ENCODE data around the gene ELP2.

The ELP2 gene

DNA sequence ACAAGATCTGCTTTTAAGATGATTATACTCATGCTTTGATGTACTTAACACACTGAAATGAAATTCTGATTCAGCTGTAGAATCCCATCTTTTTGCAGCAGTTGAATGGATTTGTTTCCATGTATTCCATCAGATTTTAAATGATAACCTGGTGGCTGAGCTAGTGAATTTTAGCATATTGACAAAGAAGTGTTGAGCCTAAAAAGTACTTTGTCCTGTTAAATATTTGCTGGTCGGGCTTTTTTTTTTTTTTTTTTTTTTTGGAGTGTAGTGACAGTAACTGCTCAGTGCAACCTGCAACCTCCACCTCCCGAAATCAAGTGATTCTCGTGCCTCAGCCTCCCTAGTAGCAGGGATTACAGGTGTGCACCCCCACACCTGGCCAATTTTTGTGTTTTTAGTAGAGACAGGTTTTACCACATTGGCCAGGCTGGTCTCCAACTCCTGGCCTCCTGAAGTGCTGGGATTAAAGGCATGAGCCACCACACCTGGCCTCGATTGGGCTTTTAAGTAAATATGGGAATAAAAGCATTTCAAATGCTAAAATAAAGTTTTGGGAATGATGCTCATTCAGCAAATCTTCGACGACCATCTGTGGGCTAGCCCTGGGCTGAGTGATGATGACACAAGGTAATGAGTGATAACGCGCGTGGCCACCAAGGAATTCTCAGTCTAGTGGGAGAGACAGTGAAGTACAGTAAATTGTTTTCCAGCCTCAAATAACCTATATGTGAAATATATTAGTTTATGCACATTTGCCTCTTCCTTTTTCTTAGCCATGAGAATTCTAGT is 2.2 kb downstream of the ELP2 start:
- H2BK12ac ChIP-seq (ENCODE audit: low read length in 2 of 2), result no peak overlapping the region
- H3K18ac ChIP-seq (ENCODE audit: low read depth in 1 of 2, low read length in 2 of 2), result no peak overlapping the region
- no peak overlapping the region for H2AK5ac ChIP-seq (ENCODE audit: low read length, severe bottlenecking)
- H4K8ac ChIP-seq (ENCODE audit: low read length), result no peak overlapping the region
- H2BK120ac ChIP-seq (ENCODE audit: low read depth, low read length), result no peak overlapping the region
- no peak overlapping the region for H2BK5ac ChIP-seq (ENCODE audit: low read depth, low read length, poor library complexity, severe bottlenecking)
- no peak overlapping the region for H3K27ac ChIP-seq (ENCODE audit: low read length, poor library complexity, severe bottlenecking)
- no peak for DNase-seq
- peaks cover 17% of the 10 kb centered on the region for H3K4me1 ChIP-seq (ENCODE audit: control insufficient read depth, insufficient read depth, low read depth, low read length)
- no peak overlapping the region for H3K9ac ChIP-seq (ENCODE audit: low read length)
- no peaks in the 10 kb centered on the region for H3K9me3 ChIP-seq (ENCODE audit: control insufficient read depth, low read length)
- peaks cover 2% of the 10 kb centered on the region for H3K79me1 ChIP-seq (replicated peaks; ENCODE audit: low read length, poor library complexity, severe bottlenecking)
- peak overlapping the region in 1 of 2 experiments; percentile 100 for H3K4me3 ChIP-seq (ENCODE audit: insufficient read depth in 1 of 2, low read depth in 1 of 2, low read length in 2 of 2)
- H2AFZ ChIP-seq (ENCODE audit: low read depth, low read length), result no peak overlapping the region
- H3K36me3 ChIP-seq (ENCODE audit: control insufficient read depth in 1 of 2, insufficient read depth in 2 of 2, low read depth in 1 of 2, low read length in 2 of 2), result peaks cover 3 to 28% of the 10 kb centered on the region in 2 experiments
- no peak overlapping the region for H2BK15ac ChIP-seq (ENCODE audit: low read depth, poor library complexity, severe bottlenecking)
- WGBS, result 98% methylated on average over 8 of the region's 9 CpGs
- no peaks in the 10 kb centered on the region for H3K27me3 ChIP-seq (ENCODE audit: control insufficient read depth in 1 of 2, insufficient read depth in 1 of 2, low read length in 2 of 2)
- no peak overlapping the region for H3K14ac ChIP-seq (ENCODE audit: low read length in 2 of 2)
- no peak overlapping the region for H3K23ac ChIP-seq (ENCODE audit: low read length in 2 of 2)
- H3K4ac ChIP-seq (ENCODE audit: low read depth in 1 of 2, low read length in 2 of 2), result no peak overlapping the region
- no peak overlapping the region for H4K91ac ChIP-seq (ENCODE audit: low read length)
- H3K4me2 ChIP-seq (ENCODE audit: low read length, poor library complexity, severe bottlenecking), result no peak overlapping the region

DNA sequence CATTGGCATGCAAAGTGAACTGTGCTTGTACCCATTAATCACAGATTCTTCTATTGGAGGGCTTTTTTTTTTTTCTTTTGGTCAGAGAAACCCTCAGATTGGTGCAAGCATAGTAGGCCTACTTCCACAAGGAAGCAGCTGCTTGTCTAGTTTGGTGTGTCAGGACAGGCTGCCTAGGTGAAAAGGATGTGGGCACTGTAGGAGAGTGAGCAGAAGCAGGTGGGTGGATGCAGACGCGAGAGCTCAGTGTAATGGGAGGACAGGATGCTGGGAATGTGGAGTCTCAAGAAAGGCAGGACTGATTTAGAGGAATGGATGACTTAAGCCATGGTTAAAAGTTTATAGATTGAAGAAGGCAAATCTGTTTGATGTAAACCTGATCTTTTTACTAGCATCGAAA is 3.1 kb downstream of the ELP2 start:
- Histone ChIP-seq H4K8ac (ENCODE audit: low read length) (no peak overlapping the region), H2BK12ac (ENCODE audit: low read length in 2 of 2) (no peak overlapping the region), H2AFZ (ENCODE audit: low read depth, low read length) (no peak overlapping the region), H2BK15ac (ENCODE audit: low read depth, poor library complexity, severe bottlenecking) (no peak overlapping the region), H2AK5ac (ENCODE audit: low read length, severe bottlenecking) (no peak overlapping the region), H2BK5ac (ENCODE audit: low read depth, low read length, poor library complexity, severe bottlenecking) (no peak overlapping the region), H4K91ac (ENCODE audit: low read length) (no peak overlapping the region), H3K4me3 (ENCODE audit: insufficient read depth in 1 of 2, low read depth in 1 of 2, low read length in 2 of 2) (no peak overlapping the region), H3K9ac (ENCODE audit: low read length) (no peak overlapping the region), H3K27ac (ENCODE audit: low read length, poor library complexity, severe bottlenecking) (no peak overlapping the region), H2BK120ac (ENCODE audit: low read depth, low read length) (no peak overlapping the region), H3K4me2 (ENCODE audit: low read length, poor library complexity, severe bottlenecking) (no peak overlapping the region), H3K14ac (ENCODE audit: low read length in 2 of 2) (no peak overlapping the region), H3K27me3 (ENCODE audit: control insufficient read depth in 1 of 2, insufficient read depth in 1 of 2, low read length in 2 of 2) (no peaks in the 10 kb centered on the region), H3K4me1 (ENCODE audit: control insufficient read depth, insufficient read depth, low read depth, low read length) (peaks cover 17% of the 10 kb centered on the region), H3K18ac (ENCODE audit: low read depth in 1 of 2, low read length in 2 of 2) (no peak overlapping the region), H3K9me3 (ENCODE audit: control insufficient read depth, low read length) (no peaks in the 10 kb centered on the region), H3K23ac (ENCODE audit: low read length in 2 of 2) (no peak overlapping the region), H3K36me3 (ENCODE audit: control insufficient read depth in 1 of 2, insufficient read depth in 2 of 2, low read depth in 1 of 2, low read length in 2 of 2) (peaks cover 5 to 36% of the 10 kb centered on the region in 2 experiments), H3K79me1 (replicated peaks; ENCODE audit: low read length, poor library complexity, severe bottlenecking) (peaks cover 4% of the 10 kb centered on the region), H3K4ac (ENCODE audit: low read depth in 1 of 2, low read length in 2 of 2) (no peak overlapping the region)
- WGBS, result 89% methylated on average over 2 of the region's 3 CpGs
- no peak for DNase-seq

DNA sequence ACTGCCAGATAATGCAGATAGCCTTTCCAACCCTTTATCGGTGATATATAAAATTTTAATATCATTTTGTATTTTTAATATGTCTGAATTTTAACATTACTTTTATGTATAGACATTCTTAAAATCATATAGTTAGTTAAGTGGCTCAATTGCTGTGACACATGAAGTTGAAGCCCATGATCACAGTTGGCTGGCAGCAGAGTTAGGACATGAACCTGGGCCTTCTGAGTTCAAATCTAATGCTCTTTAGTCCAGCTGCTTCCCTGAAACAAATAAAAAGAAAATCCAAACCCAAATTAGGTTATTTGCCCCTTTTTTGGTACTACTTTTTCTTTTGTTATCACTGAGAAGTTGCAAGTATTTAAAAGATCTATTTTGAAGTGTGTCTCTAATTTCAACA is 5.6 kb downstream of the ELP2 start:
- no peak overlapping the region for H3K4ac ChIP-seq (ENCODE audit: low read depth in 1 of 2, low read length in 2 of 2)
- H2AFZ ChIP-seq (ENCODE audit: low read depth, low read length), result no peak overlapping the region
- H3K27ac ChIP-seq (ENCODE audit: low read length, poor library complexity, severe bottlenecking), result no peak overlapping the region
- H2BK120ac ChIP-seq (ENCODE audit: low read depth, low read length), result no peak overlapping the region
- H3K9ac ChIP-seq (ENCODE audit: low read length), result peak overlapping the region; percentile 25
- H2BK5ac ChIP-seq (ENCODE audit: low read depth, low read length, poor library complexity, severe bottlenecking), result no peak overlapping the region
- no peak for DNase-seq
- H3K27me3 ChIP-seq (ENCODE audit: control insufficient read depth in 1 of 2, insufficient read depth in 1 of 2, low read length in 2 of 2), result no peaks in the 10 kb centered on the region
- H3K79me1 ChIP-seq (replicated peaks; ENCODE audit: low read length, poor library complexity, severe bottlenecking), result peaks cover 12% of the 10 kb centered on the region
- H2AK5ac ChIP-seq (ENCODE audit: low read length, severe bottlenecking), result no peak overlapping the region
- H2BK12ac ChIP-seq (ENCODE audit: low read length in 2 of 2), result no peak overlapping the region
- no peak overlapping the region for H3K18ac ChIP-seq (ENCODE audit: low read depth in 1 of 2, low read length in 2 of 2)
- no peak overlapping the region for H2BK15ac ChIP-seq (ENCODE audit: low read depth, poor library complexity, severe bottlenecking)
- H3K4me1 ChIP-seq (ENCODE audit: control insufficient read depth, insufficient read depth, low read depth, low read length), result peaks cover 17% of the 10 kb centered on the region
- H3K36me3 ChIP-seq (ENCODE audit: control insufficient read depth in 1 of 2, insufficient read depth in 2 of 2, low read depth in 1 of 2, low read length in 2 of 2), result peaks cover 16 to 60% of the 10 kb centered on the region in 2 experiments
- no peak overlapping the region for H4K91ac ChIP-seq (ENCODE audit: low read length)
- H3K14ac ChIP-seq (ENCODE audit: low read length in 2 of 2), result no peak overlapping the region
- no peak overlapping the region for H4K8ac ChIP-seq (ENCODE audit: low read length)
- no CpG with 5 or more reads among the region's 1 CpG for WGBS
- no peak overlapping the region for H3K23ac ChIP-seq (ENCODE audit: low read length in 2 of 2)
- no peak overlapping the region for H3K4me2 ChIP-seq (ENCODE audit: low read length, poor library complexity, severe bottlenecking)
- H3K9me3 ChIP-seq (ENCODE audit: control insufficient read depth, low read length), result no peaks in the 10 kb centered on the region
- H3K4me3 ChIP-seq (ENCODE audit: insufficient read depth in 1 of 2, low read depth in 1 of 2, low read length in 2 of 2), result no peak overlapping the region

DNA sequence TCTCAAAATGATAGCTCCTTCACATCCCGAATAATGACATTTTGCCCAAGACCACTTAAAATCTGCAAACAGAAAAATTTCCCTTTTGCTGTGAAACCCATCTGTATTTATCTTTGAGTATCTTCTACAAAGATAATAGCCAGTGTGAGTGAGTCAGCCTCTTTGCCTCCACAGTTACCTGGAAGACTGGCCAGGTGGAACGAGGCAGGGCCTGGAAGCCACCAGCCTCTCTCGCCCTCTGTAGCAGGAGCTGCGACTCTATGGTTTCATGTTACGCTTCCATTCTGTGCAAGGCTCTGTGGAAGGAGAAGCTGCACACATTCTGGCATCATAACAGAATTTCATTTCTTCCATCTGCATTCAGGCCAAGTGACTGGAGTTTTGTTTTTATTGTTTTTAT is 9.5 kb downstream of the ELP2 start:
- Histone ChIP-seq H3K4ac (ENCODE audit: low read depth in 1 of 2, low read length in 2 of 2) (no peak overlapping the region), H2BK120ac (ENCODE audit: low read depth, low read length) (no peak overlapping the region), H2BK12ac (ENCODE audit: low read length in 2 of 2) (no peak overlapping the region), H3K36me3 (ENCODE audit: control insufficient read depth in 1 of 2, insufficient read depth in 2 of 2, low read depth in 1 of 2, low read length in 2 of 2) (peaks cover 25 to 92% of the 10 kb centered on the region in 2 experiments), H4K8ac (ENCODE audit: low read length) (no peak overlapping the region), H3K18ac (ENCODE audit: low read depth in 1 of 2, low read length in 2 of 2) (no peak overlapping the region), H3K4me2 (ENCODE audit: low read length, poor library complexity, severe bottlenecking) (no peak overlapping the region), H3K9me3 (ENCODE audit: control insufficient read depth, low read length) (no peaks in the 10 kb centered on the region), H3K23ac (ENCODE audit: low read length in 2 of 2) (no peak overlapping the region), H3K4me1 (ENCODE audit: control insufficient read depth, insufficient read depth, low read depth, low read length) (peaks cover 2% of the 10 kb centered on the region), H2BK15ac (ENCODE audit: low read depth, poor library complexity, severe bottlenecking) (no peak overlapping the region), H3K79me1 (replicated peaks; ENCODE audit: low read length, poor library complexity, severe bottlenecking) (peaks cover 18% of the 10 kb centered on the region), H3K4me3 (ENCODE audit: insufficient read depth in 1 of 2, low read depth in 1 of 2, low read length in 2 of 2) (no peak overlapping the region), H3K27ac (ENCODE audit: low read length, poor library complexity, severe bottlenecking) (no peak overlapping the region), H3K14ac (ENCODE audit: low read length in 2 of 2) (no peak overlapping the region), H3K27me3 (ENCODE audit: control insufficient read depth in 1 of 2, insufficient read depth in 1 of 2, low read length in 2 of 2) (no peaks in the 10 kb centered on the region), H2AFZ (ENCODE audit: low read depth, low read length) (no peak overlapping the region), H3K9ac (ENCODE audit: low read length) (no peak overlapping the region), H2BK5ac (ENCODE audit: low read depth, low read length, poor library complexity, severe bottlenecking) (no peak overlapping the region), H2AK5ac (ENCODE audit: low read length, severe bottlenecking) (no peak overlapping the region), H4K91ac (ENCODE audit: low read length) (no peak overlapping the region)
- DNase-seq, result no peak
- 96% methylated on average over 5 of the region's 5 CpGs for WGBS
